ENCODE data around the gene PEA15. TPM values are rescaled to one million over a fixed set of nuclear protein-coding genes. Genes with fewer than 3 reads are reported as not detected.

PEA15 gene
- total RNA-seq, 3 donors from 2014 or later, result 69.8 to 128 (median 127) TPM

DNA sequence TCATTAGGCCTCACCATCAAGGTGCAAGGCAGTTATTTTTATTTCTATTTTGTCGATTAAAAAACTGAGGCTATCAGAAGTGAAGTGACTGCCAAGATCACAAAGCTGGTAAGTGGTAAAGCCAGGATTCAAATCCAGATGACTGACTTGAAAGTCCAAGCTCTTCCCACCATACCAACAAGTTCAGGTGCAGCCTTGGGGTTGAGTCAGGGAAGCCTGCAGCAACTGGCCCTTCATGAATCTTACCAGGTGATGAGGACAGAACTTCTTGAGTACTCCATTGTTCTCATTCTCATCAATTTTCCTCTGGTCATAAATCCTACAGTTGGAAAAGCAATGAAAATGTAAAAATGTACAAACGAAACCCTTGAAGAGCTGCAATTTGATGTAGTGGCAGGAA lies 20.2 kb downstream of the PEA15 start:
- H3K4me3 ChIP-seq, result no peak overlapping the region
- TF ChIP-seq CTCF (IDR thresholded peaks at IDR 0.05) (no peak), POLR2A (IDR thresholded peaks at IDR 0.05) (no peak), POLR2AphosphoS5 (IDR thresholded peaks at IDR 0.05) (no peak)

GRCh38 chr1:160226623-160227022 lies 21.4 kb downstream of the PEA15 start:
- Histone ChIP-seq H3K9me3 (no peaks in the 10 kb centered on the region), H3K27ac (no peak overlapping the region), H3K27me3 (no peaks in the 10 kb centered on the region), H3K4me1 (no peaks in the 10 kb centered on the region), H3K36me3 (peaks cover 12% of the 10 kb centered on the region), H3K4me3 (no peak overlapping the region)
- no peak for DNase-seq (ENCODE audit: low spot score in 2 of 2)
- TF ChIP-seq POLR2A (IDR thresholded peaks at IDR 0.05) (no peak), POLR2AphosphoS5 (IDR thresholded peaks at IDR 0.05) (no peak), CTCF (IDR thresholded peaks at IDR 0.05) (no peak)
- intact Hi-C loops (cut with DNase I; ENCODE audit: low total_unique reads), result no loop called here

More for the DNA sequence above, 20.2 kb downstream of the PEA15 start:
- intact Hi-C loops (cut with DNase I; ENCODE audit: low total_unique reads), result no loop called here
- Histone ChIP-seq H3K4me1 (no peaks in the 10 kb centered on the region), H3K27me3 (no peaks in the 10 kb centered on the region), H3K9me3 (no peaks in the 10 kb centered on the region), H3K36me3 (peaks cover 12% of the 10 kb centered on the region), H3K27ac (no peak overlapping the region)
- no peak for DNase-seq (ENCODE audit: low spot score in 2 of 2)

DNA sequence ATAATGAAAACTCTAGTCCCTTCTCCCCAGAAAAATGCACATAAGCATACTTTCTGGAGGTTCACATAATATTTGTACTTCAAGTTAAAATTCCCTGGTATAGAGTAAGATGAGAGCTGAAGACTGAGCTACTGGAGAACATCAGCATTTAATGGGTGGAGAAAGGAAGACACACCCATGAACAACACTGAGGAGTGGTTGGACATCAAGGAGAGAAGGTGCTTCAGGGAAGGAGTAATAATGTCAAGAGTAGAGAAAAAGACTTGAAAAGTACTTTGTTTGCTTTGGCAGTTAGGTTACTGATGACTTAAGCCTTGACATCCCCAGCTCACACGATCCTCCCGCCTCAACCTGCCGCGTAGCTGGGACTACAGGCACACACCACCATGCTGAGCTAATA lies 21.9 kb downstream of the PEA15 start:
- H3K4me1 ChIP-seq, result no peaks in the 10 kb centered on the region
- H3K4me3 ChIP-seq, result no peak overlapping the region
- no peak overlapping the region for H3K27ac ChIP-seq
- no peaks in the 10 kb centered on the region for H3K27me3 ChIP-seq
- H3K9me3 ChIP-seq, result no peaks in the 10 kb centered on the region
- TF ChIP-seq POLR2AphosphoS5 (IDR thresholded peaks at IDR 0.05) (no peak), POLR2A (IDR thresholded peaks at IDR 0.05) (no peak), CTCF (IDR thresholded peaks at IDR 0.05) (no peak)
- intact Hi-C loops (cut with DNase I; ENCODE audit: low total_unique reads), result no loop called here
- no peak for DNase-seq (ENCODE audit: low spot score in 2 of 2)
- peaks cover 12% of the 10 kb centered on the region for H3K36me3 ChIP-seq

GRCh38 chr1:160227561-160227960 lies 22.4 kb downstream of the PEA15 start:
- no peaks in the 10 kb centered on the region for H3K27me3 ChIP-seq
- H3K4me1 ChIP-seq, result no peaks in the 10 kb centered on the region
- H3K36me3 ChIP-seq, result peaks cover 12% of the 10 kb centered on the region
- TF ChIP-seq POLR2AphosphoS5 (IDR thresholded peaks at IDR 0.05) (no peak), POLR2A (IDR thresholded peaks at IDR 0.05) (no peak), CTCF (IDR thresholded peaks at IDR 0.05) (no peak)
- no peak overlapping the region for H3K4me3 ChIP-seq
- intact Hi-C loops (cut with DNase I; ENCODE audit: low total_unique reads), result no loop called here
- H3K9me3 ChIP-seq, result no peaks in the 10 kb centered on the region
- no peak overlapping the region for H3K27ac ChIP-seq
- DNase-seq (ENCODE audit: low spot score in 2 of 2), result no peak

DNA sequence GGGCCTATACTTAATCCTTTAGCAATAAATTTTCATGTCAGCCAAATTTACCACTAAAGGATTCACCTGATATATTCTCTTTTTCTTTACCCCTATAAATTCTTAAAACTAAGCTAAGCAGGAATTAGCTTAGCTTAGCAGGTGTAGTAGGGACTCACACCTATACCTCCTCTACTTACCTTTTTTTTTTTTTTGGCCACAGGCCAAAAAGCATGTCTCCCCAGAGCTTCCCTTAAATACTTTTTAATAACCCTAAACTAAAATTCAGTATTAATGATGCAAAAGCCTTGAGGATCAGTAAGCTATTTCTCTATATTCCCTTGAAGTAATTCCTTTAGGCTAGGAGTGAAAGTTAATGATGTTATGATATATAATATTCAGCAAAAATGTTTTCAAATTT lies 23.2 kb downstream of the PEA15 start:
- H3K9me3 ChIP-seq, result no peaks in the 10 kb centered on the region
- TF ChIP-seq POLR2A (IDR thresholded peaks at IDR 0.05) (no peak), CTCF (IDR thresholded peaks at IDR 0.05) (no peak), POLR2AphosphoS5 (IDR thresholded peaks at IDR 0.05) (no peak)

More for the DNA sequence above, 23.2 kb downstream of the PEA15 start:
- DNase-seq (ENCODE audit: low spot score in 2 of 2), result no peak
- Histone ChIP-seq H3K27ac (no peak overlapping the region), H3K4me1 (no peaks in the 10 kb centered on the region), H3K27me3 (no peaks in the 10 kb centered on the region), H3K4me3 (no peak overlapping the region), H3K36me3 (peaks cover 12% of the 10 kb centered on the region)
- intact Hi-C loops (cut with DNase I; ENCODE audit: low total_unique reads), result no loop called here

Measured in breast epithelium (tissue), 4 donors.